Peyer's patch (tissue), 4 donors: ENCODE measurements around the gene GNGT2.

Source experiments
- CTCF ChIP-seq, 6 experiments: fragments of 450-650 bp in 4 of 6; fragments of 200-600 bp in 2 of 6; sonication (generic) in 1 of 6; IDR thresholded peaks; one replicate each; pipeline ENCODE4 v1.5.1; 2017 to 2019; ENCODE audit warnings: antibody characterized with exemption in 6 of 6, mild to moderate bottlenecking in 3 of 6, moderate library complexity in 1 of 6
- POLR2A ChIP-seq, 2 donors: fragments of 450-650 bp; IDR thresholded peaks; one replicate each; pipeline ENCODE4 v1.5.1; 2017; ENCODE audit warnings: antibody characterized with exemption in 2 of 2, mild to moderate bottlenecking in 2 of 2, moderate library complexity in 2 of 2

DNA sequence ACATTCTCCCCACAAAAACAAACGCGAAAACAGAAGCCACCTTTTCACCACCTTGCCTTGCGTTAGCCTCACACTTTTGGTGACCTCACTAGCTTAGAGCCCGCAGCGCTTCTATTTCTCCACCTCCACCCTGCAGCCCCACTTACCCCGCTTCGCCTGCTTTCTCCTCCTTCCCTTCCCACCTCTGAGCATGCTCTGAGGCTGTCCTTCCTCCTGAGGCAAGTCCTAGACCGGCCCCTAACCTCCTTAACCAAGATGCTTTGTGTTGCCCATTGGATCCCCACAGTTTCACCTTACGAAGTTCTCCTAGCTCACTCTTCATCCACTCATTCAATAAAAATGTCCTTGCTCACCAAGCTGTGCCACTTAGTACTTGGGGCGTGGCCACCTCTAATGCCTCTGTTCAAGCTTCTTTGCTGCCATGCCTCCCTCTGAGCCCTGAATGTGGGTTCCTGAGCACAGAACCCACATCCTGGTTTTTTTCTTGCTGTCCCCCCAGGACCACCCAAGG lies 1.3 kb downstream of the GNGT2 start:
- TF ChIP-seq CTCF (IDR thresholded peaks at IDR 0.05), result no peak
- no peak for TF ChIP-seq POLR2A (IDR thresholded peaks at IDR 0.05)
